ENCODE measurements around the gene RNF145. TPM values are rescaled to one million over a fixed set of nuclear protein-coding genes. Genes with fewer than 3 reads are reported as not detected.
"Not testable (repeated sequence)": the region's sequence is repeated elsewhere in the genome, so short reads cannot be mapped to it uniquely, and the experiment has no call there.

RNF145 gene
- total RNA-seq, 1 donor from 2014 or later = 220 TPM

DNA sequence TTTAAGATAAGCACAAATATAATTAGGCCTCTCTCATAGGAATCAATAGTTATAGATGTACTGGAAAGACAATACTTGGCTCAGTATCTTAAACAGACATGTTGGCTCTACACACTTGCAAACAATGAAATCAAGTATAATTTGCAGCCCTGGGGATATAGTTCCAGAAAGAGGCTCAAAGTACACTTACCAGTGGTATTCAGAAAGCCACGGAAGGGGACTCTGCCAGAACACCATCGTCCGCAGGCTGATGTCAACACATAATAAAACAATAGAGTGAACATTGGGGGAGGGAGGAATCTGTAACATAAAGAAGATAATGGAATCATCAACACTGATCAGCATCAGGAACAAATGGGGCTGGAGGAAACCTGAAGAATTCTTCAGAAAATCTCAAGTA is 78.5 kb downstream of the RNF145 start:
- H3K4me3 ChIP-seq = no peak overlapping the region
- no peaks in the 10 kb centered on the region for H3K9me3 ChIP-seq
- no peaks in the 10 kb centered on the region for H3K4me1 ChIP-seq
- intact Hi-C loops (cut with DNase I) = no loop called here
- no peak for TF ChIP-seq CTCF (IDR thresholded peaks at IDR 0.05)
- no peak for ATAC-seq
- no peak for DNase-seq
- no peaks in the 10 kb centered on the region for H3K36me3 ChIP-seq
- H3K27me3 ChIP-seq = peaks cover 6% of the 10 kb centered on the region
- no peak overlapping the region for H3K27ac ChIP-seq

- intact Hi-C loops (cut with DNase I) = no loop called here
- DNase-seq = no peak
- Histone ChIP-seq H3K4me1 (no peaks in the 10 kb centered on the region), H3K9me3 (no peaks in the 10 kb centered on the region), H3K27me3 (peaks cover 6% of the 10 kb centered on the region), H3K36me3 (no peaks in the 10 kb centered on the region), H3K27ac (no peak overlapping the region), H3K4me3 (no peak overlapping the region)
- TF ChIP-seq CTCF (IDR thresholded peaks at IDR 0.05) = no peak
- no peak for ATAC-seq
Observed at GRCh38 chr5:159128070-159128541, 81.2 kb downstream of the RNF145 start.

- Histone ChIP-seq H3K4me3 (no peak overlapping the region), H3K27me3 (no peaks in the 10 kb centered on the region), H3K4me1 (no peaks in the 10 kb centered on the region), H3K36me3 (no peaks in the 10 kb centered on the region), H3K27ac (no peak overlapping the region), H3K9me3 (no peaks in the 10 kb centered on the region)
- ATAC-seq (no peak), DNase-seq (no peak)
- TF ChIP-seq CTCF (IDR thresholded peaks at IDR 0.05) = no peak
- intact Hi-C loops (cut with DNase I) = no loop called here
Observed at GRCh38 chr5:159123700-159124099, 85.7 kb downstream of the RNF145 start.

GRCh38 chr5:159123189-159123588 is 86.2 kb downstream of the RNF145 start:
- intact Hi-C loops (cut with DNase I) = no loop called here
- TF ChIP-seq CTCF (IDR thresholded peaks at IDR 0.05) = no peak
- H3K4me3 ChIP-seq = no peak overlapping the region

GRCh38 chr5:159121061-159121460 is 88.3 kb downstream of the RNF145 start:
- DNase-seq (no peak), ATAC-seq (no peak)
- intact Hi-C loops (cut with DNase I) = no loop called here
- no peak for TF ChIP-seq CTCF (IDR thresholded peaks at IDR 0.05)
- Histone ChIP-seq H3K27me3 (no peaks in the 10 kb centered on the region), H3K9me3 (no peaks in the 10 kb centered on the region), H3K36me3 (no peaks in the 10 kb centered on the region), H3K4me3 (no peak overlapping the region), H3K27ac (no peak overlapping the region), H3K4me1 (no peaks in the 10 kb centered on the region)

More at GRCh38 chr5:159123189-159123588, 86.2 kb downstream of the RNF145 start:
- no peaks in the 10 kb centered on the region for H3K4me1 ChIP-seq
- DNase-seq (no peak), ATAC-seq (no peak)
- H3K27me3 ChIP-seq = no peaks in the 10 kb centered on the region
- no peaks in the 10 kb centered on the region for H3K36me3 ChIP-seq
- no peak overlapping the region for H3K27ac ChIP-seq
- no peaks in the 10 kb centered on the region for H3K9me3 ChIP-seq

DNA sequence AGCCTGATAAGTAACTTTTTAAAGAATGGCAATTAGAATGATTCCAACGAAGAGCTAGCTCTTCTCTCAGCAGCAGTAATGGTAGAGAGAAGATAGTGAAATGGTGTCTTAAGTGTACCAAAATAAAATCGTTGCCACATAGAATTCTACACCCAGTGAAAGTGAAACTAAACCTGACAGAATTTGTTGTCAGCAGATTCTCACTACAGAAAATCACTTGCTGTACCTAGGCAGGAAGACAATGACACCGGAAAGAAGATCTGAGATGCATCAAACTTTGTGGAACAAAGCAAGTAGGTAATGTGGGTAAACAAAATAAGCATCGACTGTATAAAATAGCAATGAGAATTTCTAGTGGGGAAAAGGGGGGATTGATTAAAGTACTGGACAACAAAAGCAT is 88.9 kb downstream of the RNF145 start:
- H3K9me3 ChIP-seq = no peaks in the 10 kb centered on the region
- DNase-seq (no peak), ATAC-seq (no peak)
- H3K27ac ChIP-seq = no peak overlapping the region
- H3K4me3 ChIP-seq = peak overlapping the region; percentile 1
- H3K36me3 ChIP-seq = no peaks in the 10 kb centered on the region
- no peaks in the 10 kb centered on the region for H3K27me3 ChIP-seq
- TF ChIP-seq CTCF (IDR thresholded peaks at IDR 0.05) = no peak
- no peaks in the 10 kb centered on the region for H3K4me1 ChIP-seq
- intact Hi-C loops (cut with DNase I) = no loop called here

GRCh38 chr5:159119842-159120241 is 89.5 kb downstream of the RNF145 start:
- H3K4me3 ChIP-seq; H3K36me3 ChIP-seq; ATAC-seq; H3K27me3 ChIP-seq; DNase-seq; H3K27ac ChIP-seq; H3K9me3 ChIP-seq; H3K4me1 ChIP-seq; intact Hi-C loops (cut with DNase I): not testable (repeated sequence)

DNA sequence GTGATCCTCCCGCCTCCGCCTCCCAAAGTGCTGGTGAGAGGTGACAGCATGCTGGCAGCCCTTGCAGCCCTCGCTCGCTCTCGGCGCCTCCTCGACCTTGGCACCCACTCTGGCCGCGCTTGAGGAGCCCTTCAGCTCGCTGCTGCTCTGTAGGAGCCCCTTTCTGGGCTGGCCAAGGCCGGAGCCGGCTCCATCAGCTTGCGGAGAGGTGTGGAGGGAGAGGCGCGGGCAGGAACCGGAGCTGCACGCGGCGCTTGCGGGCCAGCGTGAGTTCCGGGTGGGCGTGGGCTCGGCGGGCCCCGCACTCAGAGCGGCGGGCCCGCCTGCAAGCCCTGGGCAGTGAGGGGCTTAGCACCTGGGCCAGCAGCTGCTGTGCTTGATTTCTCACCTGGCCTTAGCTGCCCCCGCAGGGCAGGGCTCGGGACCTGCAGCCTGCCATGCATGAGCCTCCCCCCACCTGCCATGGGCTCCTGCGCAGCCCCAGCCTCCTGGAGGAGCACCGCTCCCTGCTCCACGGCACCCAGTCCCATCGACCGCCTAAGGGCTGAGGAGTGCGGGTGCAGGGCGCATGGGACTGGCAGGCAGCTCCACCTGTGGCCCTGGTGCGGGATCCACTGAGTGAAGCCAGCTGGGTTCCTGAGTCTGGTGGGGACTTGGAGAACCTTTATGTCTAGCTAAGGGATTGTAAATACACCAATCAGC is 90.2 kb downstream of the RNF145 start:
- H3K4me1 ChIP-seq; DNase-seq; H3K27ac ChIP-seq; H3K27me3 ChIP-seq; intact Hi-C loops (cut with DNase I); H3K9me3 ChIP-seq; H3K36me3 ChIP-seq; H3K4me3 ChIP-seq; ATAC-seq: not testable (repeated sequence)

All from upper lobe of right lung (tissue), 1 donor.